ENCODE data around the gene SORBS1.

SORBS1 gene

GRCh38 chr10:95458871-95459270 is 102.3 kb downstream of the SORBS1 start:
- no peak for DNase-seq

DNA sequence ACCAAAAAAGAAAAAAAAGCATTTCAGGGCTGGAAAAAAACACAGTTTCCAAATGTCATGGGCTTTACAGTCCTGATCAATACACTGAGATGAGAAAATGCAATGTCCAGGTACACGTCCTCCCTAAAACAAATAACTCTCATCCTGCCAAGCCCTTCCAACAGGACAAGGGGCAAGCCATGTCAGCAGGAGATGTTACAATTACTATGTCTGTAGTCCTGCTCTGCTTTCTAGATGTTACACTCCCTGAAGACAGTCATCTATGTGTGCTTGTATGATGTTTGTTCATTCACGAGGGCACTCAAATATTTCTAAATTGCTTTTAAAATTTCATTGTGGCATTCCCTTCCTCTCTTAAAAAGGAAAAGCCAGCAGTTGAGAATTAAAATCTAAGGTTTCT is 103.2 kb downstream of the SORBS1 start:
- no peak for DNase-seq

GRCh38 chr10:95457319-95457886 is 103.8 kb downstream of the SORBS1 start:
- DNase-seq, result no peak

GRCh38 chr10:95456516-95456915 is 104.7 kb downstream of the SORBS1 start:
- DNase-seq, result no peak

DNA sequence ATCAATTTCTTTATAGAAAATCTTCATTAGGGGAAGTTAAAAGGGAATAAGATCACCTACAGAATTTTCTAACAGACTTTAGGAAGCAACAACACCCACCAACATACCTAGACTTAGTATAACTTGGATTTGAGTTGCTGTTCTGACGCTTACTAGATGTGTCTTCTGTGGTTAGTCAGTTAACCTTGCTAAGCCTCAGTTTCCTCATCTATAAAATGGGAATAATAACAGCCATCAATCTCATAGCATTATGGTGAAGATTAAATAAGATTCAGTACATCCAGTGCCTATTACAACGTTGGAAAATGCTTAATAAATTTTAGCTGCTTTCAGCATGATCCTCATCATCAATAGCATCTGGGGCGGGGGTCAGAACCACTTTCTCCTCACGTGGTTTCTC is 106.2 kb downstream of the SORBS1 start:
- no peak for DNase-seq

- DNase-seq, result no peak
Observed at GRCh38 chr10:95454356-95454755, 106.8 kb downstream of the SORBS1 start.

DNA sequence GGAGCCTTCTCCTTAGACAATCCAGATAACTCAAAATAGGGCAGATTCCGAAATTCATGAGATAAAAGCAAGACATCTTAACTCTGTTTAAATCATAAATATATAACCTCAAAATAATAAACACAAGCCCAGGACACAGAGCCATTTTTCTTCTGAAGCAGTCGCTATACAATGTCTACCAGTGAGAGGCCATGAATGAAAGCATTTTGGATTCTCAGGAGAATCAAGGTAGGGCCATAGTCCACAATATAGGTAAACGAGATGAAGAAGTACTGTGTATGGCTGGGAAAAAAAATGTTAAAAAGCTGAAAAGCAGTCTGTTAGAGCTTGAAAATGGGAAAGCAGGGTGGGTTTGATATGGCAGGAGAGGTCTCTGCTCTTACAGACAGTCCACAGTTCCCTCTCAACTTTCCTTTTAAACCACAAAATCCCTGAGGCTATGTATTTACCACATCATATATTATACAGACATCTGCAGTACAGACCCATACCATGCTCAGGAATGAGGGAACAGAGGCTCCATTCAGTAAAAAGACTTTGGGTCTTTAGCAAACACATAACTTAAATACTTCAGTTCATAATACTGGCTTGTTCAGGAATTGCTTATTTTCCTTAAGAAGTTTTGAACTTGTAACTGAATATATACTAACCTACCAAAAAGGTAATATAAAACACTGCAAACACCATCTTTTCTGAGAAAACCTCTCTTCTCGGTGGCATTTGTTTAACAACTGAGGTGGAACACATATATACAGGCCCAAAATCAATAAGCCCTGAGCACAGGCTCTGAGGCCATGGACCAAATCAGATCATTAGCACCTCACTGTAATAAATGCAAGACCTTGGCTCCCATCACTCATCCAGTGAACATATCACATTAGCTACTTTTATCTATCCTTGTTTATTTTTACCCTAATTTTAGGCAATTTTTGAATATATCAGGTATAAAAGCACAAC is 109.3 kb downstream of the SORBS1 start:
- DNase-seq, result no peak

GRCh38 chr10:95451150-95451549 is 110.0 kb downstream of the SORBS1 start:
- no peak for DNase-seq

DNA sequence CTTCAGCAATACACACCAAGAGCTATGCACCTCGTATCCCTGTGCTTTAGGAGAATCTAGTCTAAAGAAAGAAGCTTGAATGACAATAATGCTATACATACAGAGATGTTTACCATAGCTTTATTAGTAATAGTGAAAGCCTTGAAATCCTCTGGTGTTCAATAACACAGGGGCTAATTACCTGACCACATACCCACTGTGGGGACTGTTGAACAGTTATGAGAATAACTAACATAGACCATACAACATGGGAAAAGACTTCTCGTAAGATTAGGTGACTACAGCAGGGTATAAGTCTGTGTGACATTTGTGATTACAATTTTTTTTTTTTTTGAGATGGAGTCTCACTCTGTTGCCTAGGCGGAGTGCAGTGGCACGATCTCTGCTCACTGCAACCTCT is 111.0 kb downstream of the SORBS1 start:
- DNase-seq, result no peak

DNA sequence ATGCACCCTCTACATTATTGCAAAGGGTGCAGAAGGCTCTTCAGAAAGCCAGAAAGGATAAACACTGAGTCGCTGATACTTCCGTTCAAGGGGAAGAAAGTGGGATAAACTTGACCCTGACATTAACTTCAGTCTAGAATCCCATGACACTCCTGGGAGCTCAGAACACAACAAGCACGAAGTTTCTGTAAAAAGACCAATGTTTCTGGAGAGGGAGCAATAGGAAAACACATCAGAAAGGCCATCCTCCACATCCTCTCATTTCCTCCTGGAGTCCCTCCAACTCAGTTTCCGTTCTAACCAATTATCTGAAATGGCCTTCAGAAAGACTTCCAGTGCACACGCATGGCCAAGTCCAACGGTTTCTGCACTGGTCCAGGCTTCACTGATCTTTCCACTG is 113.5 kb downstream of the SORBS1 start:
- DNase-seq, result no peak

DNA sequence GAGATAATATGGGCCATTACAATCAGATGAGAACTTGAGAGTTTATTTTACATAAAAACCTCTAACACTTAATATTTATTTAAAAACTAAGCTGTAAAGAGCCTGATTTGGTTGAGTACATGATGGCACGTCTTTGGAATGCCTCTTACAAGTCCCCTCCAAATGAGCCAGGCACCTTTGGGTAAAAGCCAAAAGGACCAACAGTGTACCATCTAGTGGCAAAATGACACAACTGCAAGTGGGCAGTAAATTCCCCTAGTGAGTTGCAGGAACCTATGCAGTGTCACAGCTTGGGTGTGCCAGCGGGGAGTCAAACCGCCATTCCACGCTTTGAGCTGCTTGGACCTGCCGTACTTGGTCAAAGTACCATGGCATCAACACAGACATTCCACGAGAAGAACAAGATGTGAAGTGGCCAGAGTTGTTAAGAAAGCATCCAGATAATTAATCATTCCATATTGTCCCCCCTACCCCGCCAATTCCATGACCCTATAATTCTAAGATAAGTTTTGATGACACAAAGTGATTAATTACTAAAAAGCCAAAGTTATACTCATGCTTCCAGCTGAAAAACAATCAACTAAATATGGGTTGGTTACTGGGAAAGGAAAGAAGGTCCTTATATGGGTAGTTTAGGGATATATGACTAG is 115.2 kb downstream of the SORBS1 start:
- peak in 1 of 5 experiments; percentile 53 for DNase-seq

DNA sequence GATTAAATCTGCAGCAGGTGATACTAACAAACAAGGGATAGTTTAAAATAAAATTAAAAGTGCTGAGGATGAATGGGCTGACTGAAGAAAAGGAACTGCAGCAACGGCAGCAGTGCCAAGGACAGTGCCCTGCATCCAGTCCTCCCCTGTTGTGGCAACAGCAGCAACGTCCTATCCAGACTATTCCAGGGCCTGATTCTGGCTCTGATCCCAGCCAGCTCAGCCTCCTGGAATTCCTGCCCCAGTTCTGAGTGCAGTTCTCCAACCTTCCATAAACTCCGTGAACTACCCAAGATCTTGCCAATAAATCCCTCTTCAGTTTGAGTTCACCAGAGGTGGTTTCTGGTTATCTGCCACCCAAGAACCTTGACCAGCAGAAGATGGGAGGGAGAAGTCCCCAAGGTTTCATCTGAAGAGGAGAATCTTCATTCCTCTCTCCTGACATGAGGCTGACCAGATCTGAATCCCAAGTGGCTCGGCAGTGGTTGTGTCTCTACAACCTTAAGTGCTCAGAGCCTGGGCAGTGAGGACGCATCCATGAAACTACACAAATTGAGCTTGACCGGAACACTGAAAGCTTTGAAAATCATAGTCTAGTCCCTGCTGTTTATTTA is 115.8 kb downstream of the SORBS1 start:
- DNase-seq, result no peak

- no peak for DNase-seq
Observed at GRCh38 chr10:95444792-95445191, 116.4 kb downstream of the SORBS1 start.

- DNase-seq, result no peak
Observed at GRCh38 chr10:95443636-95444035, 117.5 kb downstream of the SORBS1 start.

- DNase-seq, result no peak
Observed at GRCh38 chr10:95442341-95442740, 118.8 kb downstream of the SORBS1 start.

DNA sequence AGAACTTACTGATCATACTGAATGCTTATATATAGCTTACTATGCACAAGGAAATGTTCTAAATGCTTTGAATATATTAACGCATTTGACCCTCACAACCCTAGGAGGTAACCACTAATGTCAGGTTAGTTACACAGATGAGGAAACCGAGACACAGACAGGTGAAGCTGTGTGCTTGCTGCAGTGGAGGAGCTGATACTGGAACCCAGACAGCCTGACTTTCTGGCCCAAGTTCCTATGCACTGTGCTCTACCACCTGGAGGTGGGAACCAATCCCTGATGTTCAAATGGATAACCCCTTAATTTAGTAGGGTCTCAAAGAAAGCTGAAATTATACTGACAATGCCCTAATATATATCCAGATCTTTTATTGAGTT is 119.6 kb downstream of the SORBS1 start:
- no peak for DNase-seq

GRCh38 chr10:95440756-95441546 is 120.2 kb downstream of the SORBS1 start:
- peak in 1 of 5 experiments; percentile 68 for DNase-seq

GRCh38 chr10:95440038-95440725 is 121.0 kb downstream of the SORBS1 start:
- DNase-seq, result no peak

GRCh38 chr10:95438781-95439180 is 122.4 kb downstream of the SORBS1 start:
- DNase-seq, result no peak

DNA sequence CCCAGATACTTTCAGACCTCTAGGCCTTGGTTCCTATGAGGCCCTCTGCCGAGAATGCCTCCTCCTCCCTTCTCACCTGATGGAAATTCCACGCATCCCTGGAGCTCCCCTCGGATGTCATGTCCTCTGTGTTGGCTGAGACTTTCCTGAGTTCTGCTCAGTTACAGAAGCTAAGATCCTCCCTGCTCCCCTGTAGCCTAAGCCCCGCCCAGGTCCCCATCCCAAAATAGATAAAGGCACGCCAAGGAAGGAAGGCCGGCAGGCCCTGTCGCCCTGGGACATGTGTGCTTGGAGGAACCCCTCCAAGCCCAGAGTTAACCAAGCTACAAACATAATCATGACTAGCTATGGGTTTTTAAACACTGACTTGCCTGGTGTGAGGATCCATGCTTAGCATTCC is 123.5 kb downstream of the SORBS1 start:
- no peak for DNase-seq

DNA sequence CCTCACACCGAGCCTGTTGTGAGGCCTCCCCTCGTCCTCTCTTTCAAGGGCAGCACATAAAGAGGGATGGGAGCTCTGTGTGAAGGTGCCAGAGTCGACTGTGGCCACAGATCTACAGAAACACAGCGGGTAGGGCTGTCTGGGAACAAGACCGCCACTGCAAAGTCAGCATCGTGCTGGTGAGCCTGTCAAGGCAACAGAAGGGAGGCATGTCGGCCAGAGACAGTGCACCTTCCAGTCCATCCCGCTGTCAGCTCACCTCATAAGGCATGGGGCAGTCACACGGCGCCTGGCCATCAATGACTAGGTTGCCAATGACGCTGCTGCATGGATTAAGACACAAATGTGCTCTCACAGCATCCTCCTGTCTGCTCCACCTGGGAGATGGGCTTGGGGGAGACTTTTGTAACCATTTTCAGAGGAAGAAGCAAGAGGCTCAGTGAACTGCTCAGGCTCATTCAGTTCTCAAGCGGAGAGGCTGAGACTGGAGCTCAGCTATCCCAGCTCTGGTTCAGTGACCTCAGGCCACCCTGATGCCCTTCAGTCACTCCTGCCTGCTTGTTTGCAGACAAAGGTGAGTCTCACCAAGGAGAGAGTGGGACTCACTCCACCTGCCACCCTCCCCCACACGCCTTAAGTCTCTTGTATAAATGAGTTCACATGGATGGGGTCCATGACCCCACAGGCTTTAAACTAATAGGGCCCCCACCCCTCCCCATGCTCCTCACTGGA is 125.5 kb downstream of the SORBS1 start:
- no peak for DNase-seq

Measured in T-helper 2 cell (primary cell).